GM23248 (cell line): Measurements from ENCODE around the gene RFNG. TPM values are rescaled to one million over a fixed set of nuclear protein-coding genes. Genes with fewer than 3 reads are reported as not detected.

Experiments
- DNase-seq: peaks from one replicate; pipeline ENCODE4 v3.0.0-alpha.2; 2015
- H2AFZ ChIP-seq: fragments of 200-600 bp; sonication (generic); 2 replicates; pipeline ENCODE4 v1.6.1; 2016; ENCODE audit warnings: antibody characterized with exemption
- H3F3A ChIP-seq: fragments of 200-600 bp; sonication (generic); 2 replicates; pipeline ENCODE4 v1.6.1; 2016; ENCODE audit warnings: mild to moderate bottlenecking, antibody characterized with exemption, mixed run types; ENCODE audit not compliant: insufficient read depth
- H3K27ac ChIP-seq: fragments of 200-600 bp; sonication (generic); 2 replicates; pipeline ENCODE4 v1.5.1; 2016; ENCODE audit warnings: mild to moderate bottlenecking
- H3K27me3 ChIP-seq: fragments of 200-600 bp; sonication (generic); replicated peaks from 2 replicates; pipeline ENCODE4 v1.6.1; 2016; ENCODE audit warnings: mild to moderate bottlenecking; ENCODE audit not compliant: insufficient read depth
- H3K36me3 ChIP-seq: fragments of 200-600 bp; sonication (generic); 2 replicates; pipeline ENCODE4 v1.6.1; 2016; ENCODE audit warnings: low read depth, mild to moderate bottlenecking
- H3K4me1 ChIP-seq: fragments of 200-600 bp; sonication (generic); 2 replicates; pipeline ENCODE4 v1.6.1; 2016; ENCODE audit warnings: mild to moderate bottlenecking; ENCODE audit not compliant: insufficient read depth
- H3K4me2 ChIP-seq: fragments of 200-600 bp; sonication (generic); one replicate; pipeline ENCODE4 v1.6.1; 2016; ENCODE audit warnings: mild to moderate bottlenecking; ENCODE audit not compliant: unreplicated experiment
- H3K4me3 ChIP-seq: fragments of 200-600 bp; sonication (generic); 2 replicates; pipeline ENCODE4 v1.5.1; 2016; ENCODE audit warnings: mild to moderate bottlenecking
- H3K79me2 ChIP-seq: fragments of 200-600 bp; sonication (generic); 2 replicates; pipeline ENCODE4 v1.6.1; 2016; ENCODE audit warnings: mild to moderate bottlenecking; ENCODE audit not compliant: insufficient read depth
- H3K9ac ChIP-seq: fragments of 200-600 bp; sonication (generic); 2 replicates; pipeline ENCODE4 v1.6.1; 2016; ENCODE audit warnings: mild to moderate bottlenecking
- H3K9me2 ChIP-seq: fragments of 200-600 bp; sonication (generic); 2 replicates; pipeline ENCODE4 v1.6.1; 2016; ENCODE audit warnings: mixed run types, mild to moderate bottlenecking, moderate library complexity; ENCODE audit not compliant: insufficient read depth
- H3K9me3 ChIP-seq: fragments of 200-600 bp; sonication (generic); one replicate; pipeline ENCODE4 v1.6.1; 2017; ENCODE audit warnings: low read depth
- H4K20me1 ChIP-seq: fragments of 200-600 bp; sonication (generic); 2 replicates; pipeline ENCODE4 v1.6.0; 2016; ENCODE audit not compliant: insufficient read depth
- EZH2 ChIP-seq: fragments of 200-600 bp; sonication (generic); IDR thresholded peaks from 2 replicates; pipeline ENCODE4 v1.6.1; 2018; ENCODE audit warnings: antibody characterized with exemption, mild to moderate bottlenecking; ENCODE audit not compliant: insufficient read depth, poor library complexity, severe bottlenecking
- EZH2phosphoT487 ChIP-seq: fragments of 200-600 bp; sonication (generic); IDR thresholded peaks from 2 replicates; pipeline ENCODE4 v1.6.1; 2018; ENCODE audit warnings: antibody characterized with exemption, moderate library complexity, mild to moderate bottlenecking, low read depth; ENCODE audit not compliant: insufficient read depth
- WGBS, 2 experiments: methylation state at CpG; one replicate each; pipeline ENCODE4 v1.1.6; 2015 to 2017; ENCODE audit warnings: low lambda C conversion rate in 2 of 2, low coverage in 1 of 2; ENCODE audit errors: missing lambda C conversion rate in 2 of 2; 5-methylcytosine and 5-hydroxymethylcytosine counted together
- in situ Hi-C: fragments of 300-500 bp; cut with MboI; formaldehyde crosslinking; loops from 2 replicates; pipeline ENCODE4 v1.15.0; 2020
- polyA plus RNA-seq: library from polyadenylated mRNA; unstranded; fragments of >200 nt; fragmentation: Nextera tagmentation; extraction: Ambion mirVana; gene quantifications from 2 replicates; pipeline ENCODE4 v1.2.1, GENCODE V29; 2016
- total RNA-seq: library from RNA; depleted of rRNA; stranded (reverse); fragments of >200 nt; shearing (Covaris generic); gene quantifications from 2 replicates; pipeline ENCODE4 v1.2.3, GENCODE V29; 2014

Gene RFNG
- total and polyA plus RNA-seq, 2 experiments from 2014 or later: 11.8 to 59.8 TPM

- Histone ChIP-seq H3K4me1 (0 out of 2 replicates have a peak, but pooled peaks cover 4% of the 10 kb centered on the region), H3K9me2 (no peaks in the 10 kb centered on the region), H3F3A (no peaks in the 10 kb centered on the region), H3K4me2 (peak overlapping the region; percentile 75), H3K36me3 (no peaks in the 10 kb centered on the region; the same call in 1 of the 2 replicates), H3K4me3 (peak overlapping the region; percentile 68), H3K9ac (peak overlapping the region; percentile 80), H4K20me1 (no peaks in the 10 kb centered on the region), H3K79me2 (peaks cover 27% of the 10 kb centered on the region), H2AFZ (peak overlapping the region; percentile 22), H3K9me3 (no peaks in the 10 kb centered on the region), H3K27me3 (no peaks in the 10 kb centered on the region), H3K27ac (peak overlapping the region; percentile 79)
- DNase-seq: no peak
- 29 to 35% methylated on average over 49 to 62 of the region's 80 CpGs for WGBS, 2 experiments
- TF ChIP-seq EZH2phosphoT487: no peak
- no peak for TF ChIP-seq EZH2
- in situ Hi-C loops: no loop called here
Observed at GRCh38 chr17:82098939-82099763, 47.5 kb upstream of the RFNG start.

- Histone ChIP-seq H3K79me2 (peaks cover 27% of the 10 kb centered on the region), H3K9me2 (no peaks in the 10 kb centered on the region), H2AFZ (peak within 1 kb of the TSS; percentile 63), H3K36me3 (peaks cover under 1% of the 10 kb centered on the region; the same call in 1 of the 2 replicates), H3K9ac (peak within 1 kb of the TSS; percentile 95), H3F3A (no peaks in the 10 kb centered on the region), H3K4me2 (peak within 1 kb of the TSS; percentile 80), H3K4me1 (0 out of 2 replicates have a peak, but pooled peaks cover 4% of the 10 kb centered on the region), H4K20me1 (no peaks in the 10 kb centered on the region), H3K9me3 (no peaks in the 10 kb centered on the region), H3K27ac (peak within 1 kb of the TSS; percentile 82), H3K27me3 (no peaks in the 10 kb centered on the region), H3K4me3 (peak within 1 kb of the TSS; percentile 83)
- TF ChIP-seq EZH2 (no peak), EZH2phosphoT487 (no peak)
- in situ Hi-C loops: no loop called here
- 1% methylated on average over 74 to 92 of the region's 124 CpGs for WGBS, 2 experiments
- peak; percentile 98 for DNase-seq
Observed at GRCh38 chr17:82098169-82098938, 46.7 kb upstream of the RFNG start, which contains the start of gene FASN. Gene FASN, minus strand, starts transcription at chr17:82098236. Its CDS starts 1,791 bp downstream, at chr17:82096445.

GRCh38 chr17:82097919-82098168 lies 46.2 kb upstream of the RFNG start:
- Histone ChIP-seq H3F3A (no peaks in the 10 kb centered on the region), H2AFZ (peak overlapping the region; percentile 63), H3K9me3 (no peaks in the 10 kb centered on the region), H4K20me1 (no peaks in the 10 kb centered on the region), H3K27me3 (no peaks in the 10 kb centered on the region), H3K4me3 (peak overlapping the region; percentile 83), H3K27ac (peak overlapping the region; percentile 82), H3K36me3 (peaks cover 4% of the 10 kb centered on the region; the same call in 1 of the 2 replicates), H3K4me2 (peak overlapping the region; percentile 80), H3K79me2 (peaks cover 27% of the 10 kb centered on the region), H3K9ac (peak overlapping the region; percentile 95), H3K4me1 (0 out of 2 replicates have a peak, but pooled peaks cover 4% of the 10 kb centered on the region), H3K9me2 (no peaks in the 10 kb centered on the region)
- 2 to 4% methylated on average over 9 to 21 of the region's 36 CpGs for WGBS, 2 experiments
- in situ Hi-C loops: no loop called here
- no peak for TF ChIP-seq EZH2
- no peak for TF ChIP-seq EZH2phosphoT487
- no peak for DNase-seq

GRCh38 chr17:82097184-82097918 lies 45.7 kb upstream of the RFNG start:
- 1 to 3% methylated on average over 25 to 59 of the region's 77 CpGs for WGBS, 2 experiments
- peak; percentile 82 for DNase-seq
- no peaks in the 10 kb centered on the region for H3K9me3 ChIP-seq
- no peaks in the 10 kb centered on the region for H4K20me1 ChIP-seq
- peak overlapping the region; percentile 63 for H2AFZ ChIP-seq
- H3F3A ChIP-seq: no peaks in the 10 kb centered on the region
- H3K79me2 ChIP-seq: peaks cover 27% of the 10 kb centered on the region
- 0 out of 2 replicates have a peak, but pooled peaks cover 4% of the 10 kb centered on the region for H3K4me1 ChIP-seq
- TF ChIP-seq EZH2phosphoT487 (no peak), EZH2 (no peak)
- H3K9me2 ChIP-seq: no peaks in the 10 kb centered on the region
- no peaks in the 10 kb centered on the region for H3K27me3 ChIP-seq
- H3K4me2 ChIP-seq: peak overlapping the region; percentile 80
- in situ Hi-C loops: no loop called here
- peak overlapping the region; percentile 95 for H3K9ac ChIP-seq
- H3K36me3 ChIP-seq: peaks cover 4% of the 10 kb centered on the region; the same call in 1 of the 2 replicates
- H3K4me3 ChIP-seq: peak overlapping the region; percentile 83
- peak overlapping the region; percentile 82 for H3K27ac ChIP-seq
